Brain microvascular endothelial cell (primary cell): ENCODE results near the gene RNLS.
"Not testable (repeated sequence)": the region's sequence is repeated elsewhere in the genome, so short reads cannot be mapped to it uniquely, and the experiment has no call there.

Experiments
- DNase-seq: peaks from one replicate; pipeline ENCODE4 v3.0.0-alpha.2; 2020
- H3K27ac ChIP-seq: fragments of 250-450 bp; sonication (Bioruptor Pico); 2 replicates; pipeline ENCODE4 v1.5.1; 2020; ENCODE audit warnings: mild to moderate bottlenecking, moderate library complexity
- H3K27me3 ChIP-seq: fragments of 250-450 bp; sonication (Bioruptor Pico); replicated peaks from 2 replicates; pipeline ENCODE4 v1.5.1; 2020; ENCODE audit warnings: mild to moderate bottlenecking
- H3K36me3 ChIP-seq: fragments of 250-450 bp; sonication (Bioruptor Pico); replicated peaks from 2 replicates; pipeline ENCODE4 v1.5.1; 2020; ENCODE audit warnings: mild to moderate bottlenecking
- H3K4me3 ChIP-seq: 2 replicates; pipeline ENCODE4 v1.5.1; 2011; ENCODE audit warnings: low read depth, mild to moderate bottlenecking, control low read depth, low read length, moderate library complexity
- in situ Hi-C: cut with HindIII; loops from 2 replicates; pipeline ENCODE4 v1.10.0; 2017; ENCODE audit warnings: low sequenced_read_pairs, low pct_ligation_motif_present
- TF ChIP-seq, protein P1 (sequence below): IDR thresholded peaks from 2 replicates; pipeline ENCODE4 v1.5.1; 2011; ENCODE audit warnings: low read depth, mild to moderate bottlenecking, moderate library complexity, low read length, control low read depth, inconsistent platforms; ENCODE audit errors: missing control alignments

Gene RNLS

DNA sequence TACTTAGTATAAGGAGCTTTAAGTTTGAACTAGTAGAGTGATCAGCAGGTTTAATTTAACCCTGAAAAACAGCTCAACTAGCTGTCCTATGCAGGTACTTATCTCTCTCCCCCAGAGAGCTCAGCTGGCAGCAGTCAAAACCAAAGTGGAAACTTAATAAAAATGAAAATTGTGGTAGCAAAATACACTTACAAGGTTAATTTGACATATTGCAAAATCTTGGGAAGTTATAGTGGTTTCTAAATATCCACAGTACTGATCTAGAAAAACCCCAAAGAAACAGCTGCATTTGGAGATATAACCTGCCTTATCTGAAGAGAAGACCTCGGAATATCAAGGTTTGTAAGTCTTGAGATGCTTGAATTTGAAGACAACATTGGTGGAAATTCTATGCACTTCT lies 269.2 kb downstream of the RNLS start:
- DNase-seq: no peak
- Histone ChIP-seq H3K36me3 (no peaks in the 10 kb centered on the region), H3K4me3 (no peak overlapping the region), H3K27me3 (no peaks in the 10 kb centered on the region), H3K27ac (no peak overlapping the region)
- TF ChIP-seq, protein P1, sequence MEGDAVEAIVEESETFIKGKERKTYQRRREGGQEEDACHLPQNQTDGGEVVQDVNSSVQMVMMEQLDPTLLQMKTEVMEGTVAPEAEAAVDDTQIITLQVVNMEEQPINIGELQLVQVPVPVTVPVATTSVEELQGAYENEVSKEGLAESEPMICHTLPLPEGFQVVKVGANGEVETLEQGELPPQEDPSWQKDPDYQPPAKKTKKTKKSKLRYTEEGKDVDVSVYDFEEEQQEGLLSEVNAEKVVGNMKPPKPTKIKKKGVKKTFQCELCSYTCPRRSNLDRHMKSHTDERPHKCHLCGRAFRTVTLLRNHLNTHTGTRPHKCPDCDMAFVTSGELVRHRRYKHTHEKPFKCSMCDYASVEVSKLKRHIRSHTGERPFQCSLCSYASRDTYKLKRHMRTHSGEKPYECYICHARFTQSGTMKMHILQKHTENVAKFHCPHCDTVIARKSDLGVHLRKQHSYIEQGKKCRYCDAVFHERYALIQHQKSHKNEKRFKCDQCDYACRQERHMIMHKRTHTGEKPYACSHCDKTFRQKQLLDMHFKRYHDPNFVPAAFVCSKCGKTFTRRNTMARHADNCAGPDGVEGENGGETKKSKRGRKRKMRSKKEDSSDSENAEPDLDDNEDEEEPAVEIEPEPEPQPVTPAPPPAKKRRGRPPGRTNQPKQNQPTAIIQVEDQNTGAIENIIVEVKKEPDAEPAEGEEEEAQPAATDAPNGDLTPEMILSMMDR: no peak
- in situ Hi-C loops: no loop called here

DNA sequence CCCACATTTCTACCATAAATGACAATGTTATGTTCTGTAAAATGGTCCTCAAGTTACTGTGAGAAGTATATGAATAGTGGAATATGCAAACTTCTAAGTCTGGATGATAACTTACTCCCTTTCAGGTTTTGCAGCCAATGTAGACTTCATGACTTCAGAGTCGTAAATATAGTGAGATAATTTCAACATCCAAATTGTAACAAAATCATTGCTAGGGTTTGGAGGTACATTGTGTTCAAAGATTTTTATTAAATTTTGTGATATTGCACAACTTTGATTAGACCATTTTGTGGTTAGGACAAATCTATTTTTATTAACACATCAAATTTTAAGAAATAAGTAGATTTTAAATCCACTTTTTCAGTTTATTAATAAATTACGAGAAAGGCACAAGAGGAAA lies 270.3 kb downstream of the RNLS start:
- H3K27ac ChIP-seq: no peak overlapping the region
- TF ChIP-seq, protein P1: no peak
- H3K36me3 ChIP-seq: no peaks in the 10 kb centered on the region
- in situ Hi-C loops: no loop called here
- no peaks in the 10 kb centered on the region for H3K27me3 ChIP-seq
- no peak overlapping the region for H3K4me3 ChIP-seq
- DNase-seq: no peak

DNA sequence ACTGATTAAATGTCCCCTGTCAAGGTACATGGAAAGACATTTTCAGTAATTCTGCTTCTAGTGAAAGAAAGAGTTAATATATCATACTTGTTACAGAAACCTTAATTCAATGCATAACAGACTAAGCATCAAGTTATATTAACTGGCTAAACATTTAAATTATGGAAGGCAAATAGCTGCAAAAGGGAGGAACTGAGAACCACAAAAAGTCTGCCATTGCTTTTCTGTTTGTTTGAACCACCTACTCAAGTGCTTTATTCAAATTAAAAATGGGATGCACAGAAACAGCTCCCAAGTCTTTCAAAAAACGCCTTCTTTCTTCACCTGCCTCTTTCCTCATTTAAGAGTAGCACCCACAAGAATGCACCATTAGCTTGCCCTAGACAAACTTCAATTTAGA lies 271.9 kb downstream of the RNLS start:
- H3K27me3 ChIP-seq: no peaks in the 10 kb centered on the region
- no peak overlapping the region for H3K4me3 ChIP-seq
- in situ Hi-C loops: no loop called here
- H3K36me3 ChIP-seq: no peaks in the 10 kb centered on the region
- no peak for DNase-seq
- H3K27ac ChIP-seq: no peak overlapping the region
- TF ChIP-seq, protein P1: no peak

DNA sequence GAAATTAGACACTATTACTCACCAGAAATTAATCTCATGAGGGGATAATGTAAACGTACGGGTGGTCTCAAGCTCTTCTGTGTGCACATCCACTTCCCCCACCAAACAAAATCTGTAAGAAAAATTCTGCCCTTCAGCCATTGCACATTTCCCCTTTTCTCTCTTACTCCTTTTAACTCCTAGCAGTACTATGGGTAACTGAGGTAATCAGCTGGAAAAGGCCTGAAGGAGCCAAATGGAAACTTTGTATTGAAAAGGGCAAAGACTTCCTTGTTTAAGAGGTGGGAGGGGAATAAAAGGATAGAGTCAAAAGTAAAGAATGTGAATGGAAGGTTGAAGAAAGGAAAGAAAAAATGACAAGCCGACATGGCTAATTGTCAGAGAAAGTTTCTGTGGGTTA lies 273.8 kb downstream of the RNLS start:
- Histone ChIP-seq H3K36me3 (no peaks in the 10 kb centered on the region), H3K4me3 (no peak overlapping the region), H3K27ac (no peak overlapping the region), H3K27me3 (no peaks in the 10 kb centered on the region)
- no peak for DNase-seq
- TF ChIP-seq, protein P1: no peak
- in situ Hi-C loops: no loop called here

DNA sequence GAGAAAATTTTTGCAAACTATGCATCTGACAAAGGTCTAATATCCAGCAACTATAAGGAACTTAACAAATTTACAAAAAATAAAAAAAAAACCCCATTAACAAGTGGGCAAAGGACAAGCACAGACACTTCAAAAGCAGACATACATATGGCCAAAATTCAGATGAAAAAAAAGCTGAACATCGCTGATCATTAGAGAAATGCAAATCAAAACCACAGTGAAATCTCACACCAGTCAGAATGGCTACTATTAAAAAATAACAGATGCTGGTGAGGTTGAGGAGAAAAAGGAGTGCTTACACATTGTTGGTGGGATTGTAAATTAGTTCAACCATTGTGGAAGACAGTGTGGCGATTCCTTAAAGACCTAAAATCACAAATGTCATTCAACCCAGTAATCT lies 274.8 kb downstream of the RNLS start:
- H3K4me3 ChIP-seq, in situ Hi-C loops, H3K36me3 ChIP-seq, H3K27ac ChIP-seq, DNase-seq, H3K27me3 ChIP-seq: not testable (repeated sequence)

DNA sequence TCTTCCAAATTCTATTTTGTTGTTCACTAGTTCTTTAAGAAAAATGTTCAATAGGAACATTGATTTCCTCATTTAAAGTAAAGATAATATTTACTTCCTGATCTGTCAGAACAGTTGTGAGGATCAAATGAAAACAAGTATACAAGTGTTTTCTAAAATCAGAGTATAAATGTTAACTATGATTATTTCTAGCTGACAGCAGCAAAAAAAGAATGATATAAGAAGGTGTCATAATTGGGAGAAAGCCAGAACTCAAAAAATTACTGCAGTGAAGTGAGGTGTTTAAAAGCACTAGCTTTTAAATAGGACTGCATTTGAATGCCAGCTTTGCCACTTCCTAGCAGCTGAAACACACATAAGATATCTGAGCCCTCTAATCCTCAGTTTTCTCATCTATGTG lies 283.3 kb downstream of the RNLS start:
- H3K27ac ChIP-seq: no peak overlapping the region
- no peaks in the 10 kb centered on the region for H3K36me3 ChIP-seq
- in situ Hi-C loops: no loop called here
- DNase-seq: no peak
- TF ChIP-seq, protein P1: no peak
- H3K27me3 ChIP-seq: no peaks in the 10 kb centered on the region
- H3K4me3 ChIP-seq: no peak overlapping the region
